Activated B cell treated with CpG ODN at 0.5 μM for 24 hours (primary cell): Measurements from ENCODE around the gene INPP4B. TPM values are rescaled to one million over a fixed set of nuclear protein-coding genes. Genes with fewer than 3 reads are reported as not detected.

Source experiments
- ATAC-seq: fragments of 200-7000 bp; cut with Tn5 transposase; one replicate; pipeline ENCODE4 v1.10.0; 2021; ENCODE audit warnings: low read depth, mild to moderate bottlenecking, moderate library complexity
- CTCF ChIA-PET: fragments of 350-600 bp; sonication (Branson Sonifier 250); formaldehyde crosslinking; loops from one replicate; lab custom pipeline; 2021; ENCODE audit warnings: antibody characterized with exemption; lab: Charles Lee
- POLR2A ChIA-PET: fragments of 350-600 bp; sonication (Branson Sonifier 250); formaldehyde crosslinking; loops from one replicate; lab custom pipeline; 2021; ENCODE audit warnings: antibody characterized with exemption; lab: Charles Lee
- DNase-seq: peaks from one replicate; pipeline ENCODE4 v3.0.0; 2022
- H3K27ac Mint-ChIP-seq: one replicate; pipeline ENCODE4 v1.8.0; 2020; ENCODE audit warnings: mixed read lengths
- H3K27me3 Mint-ChIP-seq: one replicate; pipeline ENCODE4 v1.8.0; 2021; ENCODE audit warnings: mixed read lengths
- H3K36me3 Mint-ChIP-seq: one replicate; pipeline ENCODE4 v1.8.0; 2021; ENCODE audit warnings: low read depth, mixed read lengths
- H3K4me1 Mint-ChIP-seq: one replicate; pipeline ENCODE4 v1.8.0; 2021; ENCODE audit warnings: mixed read lengths
- H3K4me3 Mint-ChIP-seq: one replicate; pipeline ENCODE4 v1.8.0; 2020; ENCODE audit warnings: mild to moderate bottlenecking, mixed read lengths
- H3K9me3 Mint-ChIP-seq: one replicate; pipeline ENCODE4 v1.8.0; 2020; ENCODE audit warnings: mixed read lengths
- intact Hi-C: fragments of 100-400 bp; cut with micrococcal nuclease; formaldehyde crosslinking; loops from one replicate; pipeline ENCODE4 v1.15.1; 2024
- total RNA-seq: library from RNA; stranded (reverse); gene quantifications from 2 replicates; pipeline ENCODE4 v1.2.3, GENCODE V29; 2022
- TF ChIP-seq, protein P1 (sequence below): fragments of 200-600 bp; IDR thresholded peaks from one replicate; pipeline ENCODE4 v1.8.0; 2022; ENCODE audit warnings: antibody characterized with exemption, mild to moderate bottlenecking

The INPP4B gene
- total RNA-seq, 1 donor from 2014 or later, result 0.11 TPM

DNA sequence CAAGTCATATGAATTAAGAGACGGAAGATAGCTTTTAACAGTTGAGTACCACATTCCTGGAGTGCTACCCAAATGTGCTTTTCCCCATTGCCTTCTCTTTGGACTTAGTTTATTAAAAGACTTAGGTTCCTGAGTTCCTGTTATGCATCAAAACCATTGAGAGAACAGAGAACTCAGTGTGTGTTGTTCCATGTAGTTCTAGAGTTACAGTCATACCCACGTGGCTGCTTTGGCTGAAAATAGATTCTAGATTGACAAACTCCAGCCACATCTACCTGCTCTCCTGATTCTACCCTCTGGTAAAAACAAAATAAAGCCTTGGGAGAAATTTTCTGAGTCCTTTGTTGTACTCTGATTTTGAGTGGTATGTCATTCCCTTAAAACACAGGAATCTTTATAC is 824.3 kb downstream of the INPP4B start:
- ATAC-seq, result no peak
- DNase-seq, result no peak
- Mint-ChIP-seq H3K9me3 (no peaks in the 10 kb centered on the region), H3K4me1 (no peaks in the 10 kb centered on the region), H3K4me3 (no peak overlapping the region), H3K27me3 (no peaks in the 10 kb centered on the region), H3K27ac (no peak overlapping the region), H3K36me3 (no peaks in the 10 kb centered on the region)
- CTCF ChIA-PET, result no interaction called here
- intact Hi-C loops, result no loop called here
- POLR2A ChIA-PET, result no interaction called here
- TF ChIP-seq, protein P1, sequence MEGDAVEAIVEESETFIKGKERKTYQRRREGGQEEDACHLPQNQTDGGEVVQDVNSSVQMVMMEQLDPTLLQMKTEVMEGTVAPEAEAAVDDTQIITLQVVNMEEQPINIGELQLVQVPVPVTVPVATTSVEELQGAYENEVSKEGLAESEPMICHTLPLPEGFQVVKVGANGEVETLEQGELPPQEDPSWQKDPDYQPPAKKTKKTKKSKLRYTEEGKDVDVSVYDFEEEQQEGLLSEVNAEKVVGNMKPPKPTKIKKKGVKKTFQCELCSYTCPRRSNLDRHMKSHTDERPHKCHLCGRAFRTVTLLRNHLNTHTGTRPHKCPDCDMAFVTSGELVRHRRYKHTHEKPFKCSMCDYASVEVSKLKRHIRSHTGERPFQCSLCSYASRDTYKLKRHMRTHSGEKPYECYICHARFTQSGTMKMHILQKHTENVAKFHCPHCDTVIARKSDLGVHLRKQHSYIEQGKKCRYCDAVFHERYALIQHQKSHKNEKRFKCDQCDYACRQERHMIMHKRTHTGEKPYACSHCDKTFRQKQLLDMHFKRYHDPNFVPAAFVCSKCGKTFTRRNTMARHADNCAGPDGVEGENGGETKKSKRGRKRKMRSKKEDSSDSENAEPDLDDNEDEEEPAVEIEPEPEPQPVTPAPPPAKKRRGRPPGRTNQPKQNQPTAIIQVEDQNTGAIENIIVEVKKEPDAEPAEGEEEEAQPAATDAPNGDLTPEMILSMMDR, result no peak

DNA sequence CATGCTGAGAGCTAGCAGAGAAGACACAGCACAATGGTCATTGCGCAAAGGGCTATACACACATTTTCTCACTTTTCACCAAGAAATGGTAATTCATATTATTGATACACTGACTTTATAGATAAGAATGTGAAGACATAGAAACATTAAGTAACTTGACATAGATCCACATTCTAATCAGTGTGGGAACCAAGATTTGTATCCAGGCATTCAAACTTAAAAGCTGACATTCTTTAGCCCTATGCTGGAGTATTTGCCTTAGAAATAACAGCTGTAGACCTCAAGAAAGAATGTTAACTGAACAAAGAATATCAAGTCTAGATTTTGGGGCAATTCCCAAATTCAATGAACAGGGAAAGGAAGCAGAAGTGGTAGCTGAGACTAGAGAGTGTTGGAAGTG is 824.9 kb downstream of the INPP4B start:
- ATAC-seq (no peak), DNase-seq (no peak)
- Mint-ChIP-seq H3K27me3 (no peaks in the 10 kb centered on the region), H3K36me3 (no peaks in the 10 kb centered on the region), H3K27ac (no peak overlapping the region), H3K9me3 (no peaks in the 10 kb centered on the region), H3K4me3 (no peak overlapping the region), H3K4me1 (no peaks in the 10 kb centered on the region)
- intact Hi-C loops, result no loop called here
- ChIA-PET POLR2A (no interaction called here), CTCF (no interaction called here)
- TF ChIP-seq, protein P1, result no peak

DNA sequence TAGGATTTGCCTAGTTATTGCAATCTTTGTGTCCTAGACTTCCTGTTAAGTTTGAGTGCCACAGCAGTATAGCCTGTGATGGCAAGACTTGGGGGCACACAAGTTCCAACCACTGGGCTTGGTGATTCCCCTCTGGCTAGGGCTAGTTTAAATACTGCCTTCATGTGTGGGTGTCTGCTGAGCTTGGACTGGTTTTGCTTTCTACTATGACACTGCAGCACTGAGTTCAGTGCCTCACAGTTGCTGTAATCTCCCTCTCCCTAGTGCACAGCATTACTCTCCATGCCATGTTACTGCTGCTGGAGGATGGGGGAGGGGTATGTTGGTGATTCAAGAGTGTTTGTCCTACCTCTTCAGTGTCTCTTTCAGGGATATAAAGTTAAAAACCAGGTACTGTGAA is 830.1 kb downstream of the INPP4B start:
- DNase-seq, result no peak
- ChIA-PET POLR2A (no interaction called here), CTCF (no interaction called here)
- no peak for ATAC-seq
- Mint-ChIP-seq H3K9me3 (no peaks in the 10 kb centered on the region), H3K4me1 (no peaks in the 10 kb centered on the region), H3K4me3 (no peak overlapping the region), H3K27me3 (no peaks in the 10 kb centered on the region), H3K36me3 (no peaks in the 10 kb centered on the region), H3K27ac (no peak overlapping the region)
- TF ChIP-seq, protein P1, result no peak
- intact Hi-C loops, result no loop called here

DNA sequence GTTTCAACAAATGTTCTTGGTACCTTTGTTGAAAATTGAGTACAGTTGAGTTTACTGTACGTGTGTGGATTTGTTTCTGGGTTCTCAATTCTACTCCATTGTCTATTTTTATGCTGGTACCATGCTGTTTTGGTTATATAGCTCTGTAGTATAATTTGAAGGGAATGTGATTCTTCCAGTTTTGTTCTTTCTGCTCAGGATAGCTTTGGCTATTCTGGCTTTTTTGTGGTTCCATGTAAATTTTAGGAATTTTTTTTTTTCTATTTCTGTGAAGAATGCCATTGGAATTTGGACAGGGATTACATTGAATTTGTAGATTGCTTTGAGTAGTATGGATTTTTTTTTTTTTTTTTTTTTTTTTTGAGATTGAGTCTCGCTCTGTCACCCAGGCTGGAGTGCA is 836.4 kb downstream of the INPP4B start:
- Mint-ChIP-seq H3K9me3 (peaks cover 3% of the 10 kb centered on the region), H3K27me3 (no peaks in the 10 kb centered on the region), H3K27ac (no peak overlapping the region), H3K36me3 (no peaks in the 10 kb centered on the region), H3K4me1 (no peaks in the 10 kb centered on the region), H3K4me3 (no peak overlapping the region)
- ATAC-seq (no peak), DNase-seq (no peak)
- intact Hi-C loops, result no loop called here
- CTCF ChIA-PET, result no interaction called here
- TF ChIP-seq, protein P1, result no peak
- POLR2A ChIA-PET, result interaction anchor here (0.7 kb wide), 1 partner anchor 11 kb away, joined by 6 read pairs; no protein-coding TSS in a partner anchor

DNA sequence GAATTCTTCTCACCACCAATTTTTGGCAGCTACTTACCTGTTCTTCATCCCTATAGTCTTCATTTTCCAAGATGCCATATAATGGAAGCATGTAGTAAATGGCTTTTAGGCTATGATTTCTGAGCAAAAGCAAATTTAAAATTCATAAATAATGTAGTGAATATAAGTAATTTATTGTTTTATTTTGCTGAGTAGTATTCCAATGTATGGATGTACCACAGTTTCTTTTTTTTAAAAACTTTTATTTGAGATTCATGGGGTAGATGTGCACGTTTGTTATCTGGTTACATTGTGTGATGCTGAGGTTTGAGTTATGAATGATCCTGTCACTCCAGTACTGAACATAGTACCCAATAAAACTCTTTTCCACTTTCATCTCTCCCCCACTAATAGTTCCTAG is 840.6 kb downstream of the INPP4B start:
- TF ChIP-seq, protein P1, result no peak
- H3K9me3 Mint-ChIP-seq, result peaks cover 3% of the 10 kb centered on the region
- ChIA-PET POLR2A (no interaction called here), CTCF (no interaction called here)
- intact Hi-C loops, result no loop called here
- DNase-seq (no peak), ATAC-seq (no peak)
- no peaks in the 10 kb centered on the region for H3K36me3 Mint-ChIP-seq
- no peaks in the 10 kb centered on the region for H3K27me3 Mint-ChIP-seq
- no peak overlapping the region for H3K27ac Mint-ChIP-seq
- no peaks in the 10 kb centered on the region for H3K4me1 Mint-ChIP-seq
- H3K4me3 Mint-ChIP-seq, result no peak overlapping the region
